HepG2 (cell line): ENCODE measurements around the gene ZNF683. TPM values are rescaled to one million over a fixed set of nuclear protein-coding genes. Genes with fewer than 3 reads are reported as not detected.

Source experiments
- ATAC-seq: fragments of 200-7000 bp; cut with Tn5 transposase; 3 replicates; pipeline ENCODE4 v1.9.1; 2020; ENCODE audit warnings: mild to moderate bottlenecking, moderate library complexity
- BruUV-seq: library from RNA; stranded (reverse); fragments of 400-500 nt; replicated peaks from 2 replicates; lab custom pipeline; 2021; lab: Mats Ljungman, UMichigan
- CTCF ChIA-PET: fragments of 300-600 bp; formaldehyde crosslinking; extraction: SDS; loops from one replicate; lab custom pipeline; 2021; ENCODE audit warnings: low total read pairs, inconsistent platforms, low intra/inter-chr PET ratio; lab: Yijun Ruan, JAX
- POLR2A ChIA-PET: fragments of 350-600 bp; sonication (Branson Sonifier 250); formaldehyde crosslinking; loops from one replicate; lab custom pipeline; 2020; ENCODE audit warnings: antibody characterized with exemption, inconsistent platforms; lab: Yijun Ruan, JAX
- DNase-seq: peaks from one replicate; pipeline ENCODE4 v3.0.0-alpha.2; 2015; ENCODE audit warnings: low spot score
- FAIRE-seq: peaks from 3 replicates; lab custom pipeline; 2011; peaks lifted over from hg19 to GRCh38; lab: Jason Lieb, UNC
- H2AFZ ChIP-seq: one replicate; pipeline ENCODE4 v1.6.1; 2011; ENCODE audit warnings: low read length, inconsistent platforms
- H3K27ac ChIP-seq: fragments of 300-600 bp; 3 replicates; pipeline ENCODE4 v1.8.0; 2011; ENCODE audit warnings: mixed run types, mild to moderate bottlenecking, mixed read lengths, low read length, inconsistent platforms; ENCODE audit not compliant: insufficient read depth; ENCODE audit errors: extremely low read length
- H3K27me3 ChIP-seq, 2 experiments: fragments of 200-600 bp in 1 of 2; 2 replicates in 1 of 2; 3 replicates in 1 of 2; pipeline versions ENCODE4 v1.6.0 to v1.8.0; 2011; ENCODE audit warnings: low read length in 2 of 2, mild to moderate bottlenecking in 2 of 2, moderate library complexity in 2 of 2, inconsistent platforms in 1 of 2; ENCODE audit not compliant: insufficient read depth in 2 of 2, control insufficient read depth in 1 of 2
- H3K36me3 ChIP-seq, 2 experiments: fragments of 200-600 bp in 1 of 2; replicated peaks in 1 of 2; 2 replicates in 1 of 2; 3 replicates in 1 of 2; pipeline versions ENCODE4 v1.5.1 to v1.8.0; 2011; ENCODE audit warnings: low read length in 2 of 2, inconsistent platforms in 1 of 2; ENCODE audit not compliant: insufficient read depth in 2 of 2, control insufficient read depth in 1 of 2
- H3K4me1 ChIP-seq: 2 replicates; pipeline ENCODE4 v1.5.1; 2012; ENCODE audit warnings: low read length, inconsistent platforms; ENCODE audit not compliant: insufficient read depth
- H3K4me2 ChIP-seq: 2 replicates; pipeline ENCODE4 v1.6.0; 2011; ENCODE audit warnings: low read depth, low read length, inconsistent platforms
- H3K4me3 ChIP-seq, 3 experiments: fragments of 200-600 bp in 1 of 3; sonication (generic), shearing (Covaris generic) in 1 of 3; replicated peaks in 1 of 3; 2 replicates each; pipeline ENCODE4 v1.5.1; 2011 to 2016; ENCODE audit warnings: low read length in 3 of 3, inconsistent platforms in 2 of 3, low read depth in 2 of 3, mild to moderate bottlenecking in 2 of 3, control low read depth in 1 of 3, mixed read lengths in 1 of 3; ENCODE audit not compliant: insufficient read depth in 1 of 3
- H3K79me2 ChIP-seq: one replicate; pipeline ENCODE4 v1.6.1; 2011; ENCODE audit warnings: low read length, inconsistent platforms; ENCODE audit not compliant: insufficient read depth
- H3K9ac ChIP-seq: 2 replicates; pipeline ENCODE4 v1.6.0; 2011; ENCODE audit warnings: mild to moderate bottlenecking, low read depth, low read length, inconsistent platforms; ENCODE audit not compliant: insufficient read depth
- H3K9me3 ChIP-seq: 2 replicates; pipeline ENCODE4 v1.5.1; 2012; ENCODE audit warnings: mild to moderate bottlenecking, low read length
- H4K20me1 ChIP-seq: 2 replicates; pipeline ENCODE4 v1.6.0; 2011; ENCODE audit warnings: inconsistent platforms, mild to moderate bottlenecking, low read length, moderate library complexity; ENCODE audit not compliant: insufficient read depth
- ATF4 ChIP-seq, 2 experiments: fragments of 450-650 bp in 1 of 2; sonication (generic) in 1 of 2; formaldehyde crosslinking; IDR thresholded peaks; 2 replicates each; pipeline versions ENCODE4 v1.5.0 to v1.8.0; 2020 to 2022; ENCODE audit warnings: mild to moderate bottlenecking in 1 of 2, missing genetic modification reagents in 1 of 2
- JUND ChIP-seq: sonication (generic); formaldehyde crosslinking; IDR thresholded peaks from 2 replicates; pipeline ENCODE4 v1.8.0; 2022; ENCODE audit warnings: mild to moderate bottlenecking, missing genetic modification reagents
- KDM5A ChIP-seq: fragments of 200-600 bp; sonication (generic); IDR thresholded peaks from 2 replicates; pipeline ENCODE4 v1.7.0; 2018; ENCODE audit warnings: antibody characterized with exemption, mild to moderate bottlenecking, low read length, borderline replicate concordance
- MAFG ChIP-seq: sonication (generic); formaldehyde crosslinking; IDR thresholded peaks from 2 replicates; pipeline ENCODE4 v1.5.1; 2020; ENCODE audit warnings: mild to moderate bottlenecking, missing genetic modification reagents
- MNT ChIP-seq: fragments of 450-650 bp; IDR thresholded peaks from 2 replicates; pipeline ENCODE4 v1.6.1; 2016
- ZNF230 ChIP-seq: sonication (generic); formaldehyde crosslinking; IDR thresholded peaks from 2 replicates; pipeline ENCODE4 v1.4.0; 2020; ENCODE audit warnings: mild to moderate bottlenecking, missing genetic modification reagents
- ZNF782 ChIP-seq: sonication (generic); formaldehyde crosslinking; IDR thresholded peaks from 2 replicates; pipeline ENCODE4 v1.4.0; 2020; ENCODE audit warnings: missing genetic modification reagents, mild to moderate bottlenecking, borderline replicate concordance
- WGBS: methylation state at CpG from one replicate; pipeline ENCODE4 v1.1.6; 2017; ENCODE audit warnings: low lambda C conversion rate; 5-methylcytosine and 5-hydroxymethylcytosine counted together
- in situ Hi-C: cut with HindIII; loops from 2 replicates; pipeline ENCODE4 v1.10.0; 2017; ENCODE audit warnings: low pct_unique_long_range_greater_than_20kb; ENCODE audit not compliant: extremely low pct_ligation_motif_present
- intact Hi-C: fragments of 100-400 bp; cut with micrococcal nuclease; formaldehyde crosslinking; loops from one replicate; pipeline ENCODE4 v1.10.0; 2022; ENCODE audit not compliant: unreplicated experiment
- polyA plus RNA-seq, 8 experiments: library from polyadenylated mRNA; depleted of rRNA in 3 of 8; stranded (reverse) in 7 of 8; unstranded in 1 of 8; fragments of >200 nt; fragmentation: Illumina TruSeq in 4 of 8; extraction: Trizol in 4 of 8; gene quantifications; 2 replicates each; pipeline versions ENCODE4 v1.2.1 to v1.2.3, GENCODE V29; 2011 to 2016; ENCODE audit warnings: low read depth in 4 of 8, missing spikeins in 1 of 8, mixed read lengths in 1 of 8; ENCODE audit not compliant: insufficient read depth in 1 of 8
- total RNA-seq, 5 experiments: library from RNA; depleted of rRNA; stranded (reverse); fragments of >200 nt; fragmentation: Illumina TruSeq; extraction: Trizol; gene quantifications; 2 replicates each; pipeline ENCODE4 v1.2.3, GENCODE V29; 2016; ENCODE audit warnings: low read depth in 1 of 5

The ZNF683 gene
- total and polyA plus RNA-seq, 2 of the 13 experiments (the other 11 are each of a cell fraction or from before 2014, with no cell fraction given): not detected

GRCh38 chr1:26378088-26378878 is 5.7 kb upstream of the ZNF683 start:
- H3K4me1 ChIP-seq: no peaks in the 10 kb centered on the region
- no peaks in the 10 kb centered on the region for H4K20me1 ChIP-seq
- TF ChIP-seq JUND (CRISPR knock-in tag) (no peak), MNT (peak; percentile 56), ZNF230 (CRISPR knock-in tag) (no peak), KDM5A (no peak), MAFG (CRISPR knock-in tag) (no peak)
- H2AFZ ChIP-seq: no peak overlapping the region
- no peaks in the 10 kb centered on the region for H3K36me3 ChIP-seq
- no peaks in the 10 kb centered on the region for H3K27me3 ChIP-seq
- H3K9ac ChIP-seq: no peak overlapping the region
- no peak overlapping the region for H3K4me2 ChIP-seq
- ATAC-seq: no peak
- H3K79me2 ChIP-seq: no peaks in the 10 kb centered on the region
- CTCF ChIA-PET: no interaction called here
- H3K4me3 ChIP-seq: no peak overlapping the region
- intact Hi-C loops (no loop called here), in situ Hi-C loops (no loop called here)
- no peak overlapping the region for H3K27ac ChIP-seq
- no peaks in the 10 kb centered on the region for H3K9me3 ChIP-seq
- no peak for DNase-seq
- no peak for FAIRE-seq
- POLR2A ChIA-PET: no interaction called here
- no TSS peak for BruUV-seq
- WGBS: 29% methylated on average over 3 of the region's 5 CpGs

- H3K27ac ChIP-seq: no peak overlapping the region
- no peaks in the 10 kb centered on the region for H3K79me2 ChIP-seq
- H2AFZ ChIP-seq: no peak overlapping the region
- TF ChIP-seq ZNF782 (CRISPR knock-in tag) (no peak), ATF4 (CRISPR knock-in tag; IDR thresholded peaks at IDR 0.05) (no peak)
- no peaks in the 10 kb centered on the region for H3K36me3 ChIP-seq
- no peaks in the 10 kb centered on the region for H4K20me1 ChIP-seq
- DNase-seq (no peak), ATAC-seq (no peak), FAIRE-seq (no peak)
- peaks cover 2% of the 10 kb centered on the region in 2 experiments; a peak in 2 of 5 replicates for H3K27me3 ChIP-seq
- no peak overlapping the region for H3K4me2 ChIP-seq
- WGBS: 69% methylated on average over 4 of the region's 4 CpGs
- H3K4me3 ChIP-seq: no peak overlapping the region
- H3K9ac ChIP-seq: no peak overlapping the region
- CTCF ChIA-PET: no interaction called here
- intact Hi-C loops: no loop called here
- no TSS peak for BruUV-seq
- H3K4me1 ChIP-seq: no peaks in the 10 kb centered on the region
- POLR2A ChIA-PET: no interaction called here
- no peaks in the 10 kb centered on the region for H3K9me3 ChIP-seq
- in situ Hi-C loops: no loop called here
These were observed 3.5 kb upstream of the ZNF683 start for GRCh38 chr1:26376050-26376449.
